Glomerular visceral epithelial cell (primary cell): ENCODE measurements around the gene CPB2.

ENCODE experiments used
- DNase-seq: peaks from one replicate; pipeline ENCODE4 v3.0.0-alpha.2; 2016; ENCODE audit errors: extremely low spot score

CPB2 gene

DNA sequence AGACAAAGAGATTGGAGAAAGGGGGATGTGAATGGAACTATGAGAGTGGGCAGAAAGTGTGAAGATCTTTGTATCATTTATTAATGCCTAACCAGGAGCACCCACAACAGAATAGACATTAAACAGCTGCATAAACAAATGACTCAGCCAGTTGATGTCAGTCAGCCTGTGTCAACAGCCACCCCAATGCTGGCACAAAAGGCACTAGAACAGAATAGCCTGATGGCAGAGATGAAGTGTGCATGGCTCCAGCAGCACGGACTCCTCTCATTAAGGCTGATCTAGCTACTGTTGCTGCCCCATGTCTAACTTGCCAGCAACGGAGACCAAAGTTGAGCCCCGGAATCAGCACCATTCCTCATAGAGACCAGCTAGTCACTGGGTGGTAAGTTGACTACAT, 7.8 kb downstream of the CPB2 start:
- DNase-seq: no peak

DNA sequence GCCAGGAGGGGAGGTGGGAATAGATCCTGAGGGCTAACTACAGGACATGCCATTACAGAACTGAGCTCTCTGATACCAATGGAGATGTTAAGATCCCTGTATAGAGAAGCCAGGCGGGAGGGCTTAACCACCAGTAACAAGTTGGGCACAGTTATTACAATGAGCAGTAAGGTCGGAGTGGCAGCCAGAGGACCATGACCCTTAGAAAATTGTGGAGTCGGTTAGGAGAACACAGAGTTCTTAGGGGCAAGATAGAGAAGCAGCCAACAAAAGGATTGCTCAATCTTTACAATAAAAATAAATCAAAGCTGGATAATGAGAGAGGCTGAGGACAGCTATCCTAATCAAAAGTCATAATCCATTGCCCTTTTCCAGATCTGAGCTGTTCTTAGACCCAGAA, 10.4 kb downstream of the CPB2 start:
- DNase-seq: no peak

- DNase-seq: no peak
Observed at GRCh38 chr13:46088821-46089562, 15.8 kb downstream of the CPB2 start.

DNA sequence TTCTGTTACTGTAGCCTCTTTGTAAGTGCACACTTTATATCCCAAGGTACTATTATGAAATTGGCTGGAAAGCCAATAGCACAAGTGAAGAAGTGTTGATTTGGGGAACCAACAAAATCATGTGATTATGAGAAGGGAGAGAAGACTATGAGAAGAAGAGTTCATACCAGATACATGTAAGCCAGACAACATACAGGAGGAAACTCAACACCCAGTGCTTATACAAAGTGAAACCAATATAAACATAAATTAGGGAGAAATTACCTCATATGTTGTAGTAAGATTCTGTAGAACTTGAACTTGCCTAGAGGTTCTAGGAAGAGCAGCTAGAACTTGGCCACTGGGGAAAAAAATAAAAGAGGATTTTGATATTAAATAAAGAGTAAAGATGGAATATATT, 17.4 kb downstream of the CPB2 start:
- no peak for DNase-seq

- no peak for DNase-seq
Observed at GRCh38 chr13:46086985-46087384, 17.8 kb downstream of the CPB2 start.

DNA sequence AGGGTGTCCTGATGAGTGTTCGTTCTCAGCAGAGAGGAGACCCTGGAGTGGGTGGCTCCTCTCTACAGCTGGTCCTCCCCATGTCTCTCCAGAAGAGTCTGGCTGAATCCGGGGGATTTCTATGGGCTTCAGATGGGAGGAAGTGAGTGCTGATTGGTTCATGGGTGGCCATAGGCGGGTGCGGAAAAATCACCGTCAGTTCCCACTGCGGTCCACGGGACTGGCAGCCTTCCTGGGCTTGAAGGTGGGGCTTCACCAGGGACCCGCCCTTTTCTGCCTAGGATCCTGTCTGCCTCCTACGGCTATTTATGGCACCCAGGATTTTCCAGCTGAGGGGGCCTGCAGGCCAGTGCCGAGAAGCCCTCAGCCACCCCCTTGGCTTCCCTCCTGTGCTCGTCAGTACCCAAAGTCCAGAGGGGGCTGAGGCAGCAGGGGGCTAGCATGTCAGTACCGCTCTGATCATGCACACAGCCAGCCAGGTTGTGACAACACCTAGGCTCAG, 18.4 kb downstream of the CPB2 start:
- no peak for DNase-seq

DNA sequence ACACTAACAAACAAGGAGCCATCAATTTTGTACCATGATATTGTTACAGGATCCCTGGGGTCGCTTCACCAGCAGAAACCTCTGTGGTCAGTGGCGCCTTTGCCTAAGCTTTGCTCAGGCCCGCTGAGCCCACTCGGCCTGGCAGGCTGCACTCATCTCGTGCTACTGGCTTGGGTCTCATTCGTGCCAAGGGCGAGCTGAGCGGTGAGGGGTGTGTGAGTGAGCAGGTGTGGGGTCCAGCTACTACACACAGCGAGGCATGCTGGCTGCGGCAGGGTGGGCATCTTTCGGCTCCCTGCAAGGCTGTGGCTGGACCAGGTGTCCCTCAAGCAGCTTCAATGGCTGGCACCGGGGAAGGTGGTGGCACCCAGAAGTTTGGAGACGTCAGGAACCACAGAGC, 19.1 kb downstream of the CPB2 start:
- no peak for DNase-seq

- no peak for DNase-seq
Observed at GRCh38 chr13:46082324-46082723, 22.5 kb downstream of the CPB2 start.

- no peak for DNase-seq
Observed at GRCh38 chr13:46079770-46080169, 25.1 kb downstream of the CPB2 start.

DNA sequence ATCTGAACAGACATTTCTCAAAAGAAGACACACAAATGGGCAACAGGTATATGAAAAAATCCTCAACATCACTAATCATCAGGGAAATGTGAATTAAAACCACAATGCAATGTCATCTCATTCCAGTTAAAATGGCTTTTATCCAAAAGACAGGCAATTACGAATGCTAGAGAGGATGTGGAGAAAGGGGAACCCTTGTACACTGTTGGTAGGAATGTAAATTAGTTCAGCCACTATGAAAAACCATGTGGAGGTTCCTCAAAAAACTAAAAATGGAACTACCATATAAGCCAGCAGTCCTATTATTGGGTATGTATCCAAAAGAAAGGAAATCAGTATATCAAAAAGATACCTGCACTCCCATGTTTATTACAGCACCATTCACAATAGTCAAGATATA, 27.6 kb downstream of the CPB2 start:
- no peak for DNase-seq

GRCh38 chr13:46076827-46077226, 28.0 kb downstream of the CPB2 start:
- no peak for DNase-seq

DNA sequence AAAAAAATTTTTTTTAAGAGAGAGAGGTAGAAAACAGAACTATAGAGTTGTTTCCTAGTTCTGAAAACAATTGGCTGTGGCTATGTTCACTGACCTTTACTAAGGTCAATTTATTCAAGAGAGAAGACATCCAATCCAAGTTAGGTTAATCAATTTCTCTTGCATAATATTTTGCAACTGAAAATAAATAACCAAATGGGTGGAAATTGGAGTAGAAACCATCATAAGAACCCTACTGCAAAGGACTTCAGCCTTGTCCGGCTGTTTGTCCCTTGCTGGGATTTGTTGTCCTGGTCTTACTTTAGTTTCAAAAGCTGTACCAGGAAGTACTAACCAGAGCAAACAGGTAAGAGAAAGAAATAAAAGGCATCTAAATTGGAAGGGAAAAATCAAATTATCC, 29.0 kb downstream of the CPB2 start:
- no peak for DNase-seq

DNA sequence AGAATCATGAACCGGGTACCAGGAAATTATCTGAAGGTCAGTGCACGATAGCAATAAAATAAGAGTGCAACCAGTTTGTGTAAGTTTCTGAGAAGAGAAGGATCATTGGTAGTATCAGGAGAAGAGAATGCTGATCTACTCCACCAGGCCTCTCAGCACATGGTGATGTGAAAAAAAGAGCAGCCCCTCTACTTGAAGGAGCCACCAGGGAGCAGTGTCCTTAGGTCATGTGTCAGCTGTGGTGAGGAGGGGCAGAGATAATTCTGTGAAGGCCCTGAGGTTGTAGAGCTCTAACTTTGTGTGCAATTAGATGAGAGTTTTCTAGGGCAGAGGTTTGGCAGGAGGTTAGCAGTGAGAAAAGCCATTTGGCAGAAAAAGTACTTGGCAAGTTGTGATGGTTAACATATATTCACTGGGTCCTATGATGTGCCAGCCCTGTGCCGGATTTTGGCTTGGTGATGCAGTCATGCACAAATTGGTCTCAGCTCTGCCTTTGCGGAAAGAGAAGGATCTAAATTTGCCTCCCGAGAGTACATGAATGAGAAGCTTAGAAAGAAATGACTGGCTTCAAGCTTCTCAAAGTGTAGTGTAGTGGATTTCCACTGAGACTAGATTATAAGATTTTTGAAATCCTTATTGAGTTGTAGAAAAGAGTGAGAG, 33.1 kb downstream of the CPB2 start:
- DNase-seq: no peak

GRCh38 chr13:46063292-46063691, 41.5 kb downstream of the CPB2 start:
- no peak for DNase-seq

GRCh38 chr13:46062185-46062584, 42.6 kb downstream of the CPB2 start:
- no peak for DNase-seq

GRCh38 chr13:46059405-46059804, 45.4 kb downstream of the CPB2 start:
- DNase-seq: no peak

DNA sequence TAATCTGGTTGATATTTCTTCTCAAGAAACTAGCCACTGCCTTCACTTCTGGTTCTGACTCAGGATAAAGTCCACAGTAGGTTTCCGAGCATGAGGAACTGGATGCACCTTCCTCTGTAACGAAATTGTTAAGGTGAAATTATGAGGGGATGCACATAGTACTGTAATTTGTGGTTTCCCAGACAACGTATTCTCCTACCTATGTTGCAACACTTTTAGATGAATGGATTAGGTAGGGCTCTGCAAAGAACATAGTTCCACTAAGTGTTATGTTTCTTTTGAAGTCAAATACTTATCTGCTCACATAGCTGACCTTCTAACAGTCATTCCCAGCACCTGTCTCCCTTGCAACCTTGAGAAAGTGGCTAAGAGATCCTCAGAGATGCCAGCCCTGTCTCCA, 46.6 kb downstream of the CPB2 start:
- no peak for DNase-seq

GRCh38 chr13:46057256-46058015, 47.4 kb downstream of the CPB2 start:
- DNase-seq: peak; percentile 9

DNA sequence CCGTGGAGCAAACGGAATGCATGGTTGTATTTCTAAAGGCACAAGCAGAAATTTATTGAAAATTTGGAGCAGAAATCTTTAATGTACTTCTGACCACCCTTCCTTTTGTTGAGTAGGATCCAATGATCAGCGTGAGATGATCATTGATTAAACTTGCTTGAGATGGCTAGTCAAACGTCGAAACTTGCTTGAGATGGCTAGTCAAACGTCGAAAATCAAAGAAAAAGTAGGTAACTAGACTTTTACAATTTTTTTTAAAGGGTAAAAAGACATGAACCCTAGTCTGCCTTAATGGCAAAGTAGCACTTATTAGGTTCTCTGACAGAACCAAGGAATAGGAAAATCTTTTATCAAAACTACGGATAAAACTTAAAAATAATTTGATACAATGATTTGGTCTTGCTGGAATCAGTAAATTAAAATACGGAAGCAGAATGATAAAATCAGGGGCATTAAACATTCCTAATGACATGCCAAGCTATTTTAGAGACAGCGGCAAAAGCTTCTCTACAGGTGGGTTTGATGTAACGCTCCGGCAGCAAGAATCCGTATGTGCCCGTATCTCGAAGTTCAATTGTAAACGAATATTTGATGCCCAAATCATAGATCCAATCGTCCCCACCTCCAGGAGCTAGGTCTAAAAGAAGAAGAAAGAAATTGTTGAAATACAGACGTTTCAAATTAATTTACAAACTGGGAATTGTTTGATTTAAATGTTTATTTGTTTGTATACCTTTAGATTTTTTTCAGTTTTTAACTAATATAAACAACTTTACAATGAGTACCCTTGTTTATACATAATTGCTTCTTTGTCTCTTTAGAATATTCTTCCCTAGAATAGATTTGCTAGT, 51.4 kb downstream of the CPB2 start:
- DNase-seq: no peak

DNA sequence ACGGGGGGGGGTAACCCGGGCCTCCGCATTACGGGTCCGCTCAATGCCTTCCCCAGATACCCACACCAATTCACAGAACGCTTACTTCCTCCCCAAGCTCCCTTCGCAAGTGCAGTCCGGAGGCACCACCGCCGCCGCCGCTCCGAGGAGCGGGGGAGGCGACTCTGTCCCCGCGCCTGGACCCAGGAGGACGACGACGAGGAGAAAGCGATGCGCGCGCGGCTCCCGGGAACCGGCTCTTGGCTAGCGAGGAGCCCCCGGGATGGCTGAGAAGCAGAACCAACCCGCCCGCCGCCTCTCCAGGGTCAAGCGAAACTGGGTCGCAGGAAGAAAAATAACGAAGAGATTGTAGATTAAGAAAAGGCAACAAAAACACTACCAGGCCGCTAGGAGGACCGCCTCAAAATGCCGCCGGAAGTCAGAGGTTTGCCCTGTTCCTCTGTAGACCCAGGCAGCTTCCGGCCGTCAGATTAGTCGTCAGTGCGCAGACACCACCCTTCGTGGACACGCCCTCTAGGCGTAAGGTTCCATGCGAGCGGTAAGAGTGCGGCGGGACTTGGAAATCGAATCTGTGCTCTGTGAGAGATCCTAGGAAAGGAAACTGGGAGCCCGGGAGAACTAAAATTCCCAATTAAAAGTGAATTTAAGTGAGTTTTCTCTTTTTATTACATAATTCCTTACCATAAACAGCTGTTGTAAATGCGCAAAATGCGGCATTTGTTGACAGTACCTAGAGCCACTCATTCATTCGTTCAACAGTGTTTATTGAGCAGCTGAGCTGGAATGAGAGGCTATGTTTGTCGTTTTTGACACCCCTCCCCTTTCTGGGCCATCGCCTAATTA, 52.3 kb downstream of the CPB2 start, which contains the start of gene ZC3H13:
ZC3H13 (minus strand) TSS at position 428 of the 843 bp plus-strand sequence. CDS start 7,239 bp downstream, outside the sequence.
- peak; percentile 92 for DNase-seq

- no peak for DNase-seq
Observed at GRCh38 chr13:46051968-46052318, 52.9 kb downstream of the CPB2 start.
